NOMO-1 treated with DMSO at 0.1 percent for 48 hours (cell line): ENCODE results near the gene ALG12.

Experiments
- DNase-seq: peaks from one replicate; lab custom pipeline; 2025; ENCODE audit not compliant: unreplicated experiment; lab: John Stamatoyannopoulos, UW

The ALG12 gene

GRCh38 chr22:49850959-49851802, 67.1 kb downstream of the ALG12 start:
- DNase-seq = no peak
